T-helper 22 cell (primary cell): ENCODE measurements around the gene ZNF816.
"Not testable (repeated sequence)": the region's sequence is repeated elsewhere in the genome, so short reads cannot be mapped to it uniquely, and the experiment has no call there.

Experiments
- DNase-seq: peaks from one replicate; pipeline ENCODE4 v3.0.0-alpha.2; 2020; ENCODE audit warnings: low read depth

The ZNF816 gene

GRCh38 chr19:52959613-52960295 is 2.9 kb downstream of the ZNF816 start:
- DNase-seq: no peak

DNA sequence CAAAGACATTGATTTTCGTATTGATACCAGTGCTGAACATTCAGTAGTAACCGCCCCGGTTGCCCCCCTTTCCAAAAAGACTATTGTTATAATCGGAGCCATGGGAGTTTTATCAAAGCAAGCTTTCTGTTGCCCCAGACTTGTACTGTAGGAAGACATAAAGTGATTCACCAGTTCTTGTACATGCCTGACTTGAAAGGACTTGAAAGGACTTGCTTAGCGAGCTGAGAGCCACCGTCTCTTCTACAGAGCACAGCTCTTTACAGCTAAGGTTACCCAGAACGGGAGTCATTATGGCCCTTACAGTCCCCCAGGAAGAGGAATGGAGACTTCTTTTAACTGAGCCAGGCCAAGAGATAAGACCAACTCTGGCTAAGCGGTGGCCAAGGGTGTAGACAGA is 5.1 kb downstream of the ZNF816 start:
- DNase-seq: no peak

DNA sequence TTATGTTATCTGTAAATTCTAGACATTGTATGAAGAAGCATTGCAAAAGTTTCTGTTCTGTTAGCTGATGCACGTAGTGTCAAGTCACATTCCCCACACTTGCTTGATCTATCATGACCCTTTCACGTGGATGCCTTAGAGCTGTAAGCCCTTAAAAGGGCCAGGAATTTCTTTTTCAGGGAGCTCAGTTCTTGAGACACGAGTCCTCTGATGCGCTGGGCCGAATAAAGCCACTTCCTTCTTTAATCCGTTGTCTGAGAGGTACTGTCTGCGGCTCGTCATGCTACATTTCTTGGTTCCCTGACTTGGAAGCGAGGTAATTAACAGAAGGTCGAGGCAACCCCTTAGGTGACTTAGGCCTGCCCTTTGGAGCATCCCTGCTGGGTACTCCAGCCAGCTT is 5.8 kb downstream of the ZNF816 start:
- no peak for DNase-seq

DNA sequence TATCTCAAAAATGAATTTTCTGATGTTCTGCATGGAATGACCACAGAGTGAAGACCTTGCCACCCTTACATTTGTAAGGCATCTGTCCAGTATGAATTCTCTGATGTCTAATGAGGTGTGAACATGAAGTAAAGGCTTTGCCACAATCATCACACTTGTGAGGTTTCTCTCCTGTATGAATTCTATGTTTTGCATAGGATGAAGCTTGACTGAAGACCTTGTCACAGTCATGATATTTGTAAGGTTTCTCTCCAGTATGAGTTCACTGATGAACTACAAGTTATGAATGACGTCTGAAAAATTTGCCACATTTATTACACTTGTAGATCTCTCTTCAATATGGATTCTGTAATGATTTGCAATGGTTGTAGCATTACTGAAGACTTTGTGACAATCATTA is 13.3 kb downstream of the ZNF816 start:
- DNase-seq: no peak

- DNase-seq: no peak
Measured at GRCh38 chr19:52948025-52948770, 14.5 kb downstream of the ZNF816 start.

GRCh38 chr19:52946322-52947310 is 16.1 kb downstream of the ZNF816 start:
- no peak for DNase-seq

GRCh38 chr19:52945652-52946321 is 16.9 kb downstream of the ZNF816 start:
- no peak for DNase-seq

GRCh38 chr19:52944703-52945493 is 17.8 kb downstream of the ZNF816 start:
- not testable (repeated sequence) for DNase-seq

- no peak for DNase-seq
Measured at GRCh38 chr19:52943884-52944643, 18.6 kb downstream of the ZNF816 start.

GRCh38 chr19:52943134-52943883 is 19.4 kb downstream of the ZNF816 start:
- no peak for DNase-seq

DNA sequence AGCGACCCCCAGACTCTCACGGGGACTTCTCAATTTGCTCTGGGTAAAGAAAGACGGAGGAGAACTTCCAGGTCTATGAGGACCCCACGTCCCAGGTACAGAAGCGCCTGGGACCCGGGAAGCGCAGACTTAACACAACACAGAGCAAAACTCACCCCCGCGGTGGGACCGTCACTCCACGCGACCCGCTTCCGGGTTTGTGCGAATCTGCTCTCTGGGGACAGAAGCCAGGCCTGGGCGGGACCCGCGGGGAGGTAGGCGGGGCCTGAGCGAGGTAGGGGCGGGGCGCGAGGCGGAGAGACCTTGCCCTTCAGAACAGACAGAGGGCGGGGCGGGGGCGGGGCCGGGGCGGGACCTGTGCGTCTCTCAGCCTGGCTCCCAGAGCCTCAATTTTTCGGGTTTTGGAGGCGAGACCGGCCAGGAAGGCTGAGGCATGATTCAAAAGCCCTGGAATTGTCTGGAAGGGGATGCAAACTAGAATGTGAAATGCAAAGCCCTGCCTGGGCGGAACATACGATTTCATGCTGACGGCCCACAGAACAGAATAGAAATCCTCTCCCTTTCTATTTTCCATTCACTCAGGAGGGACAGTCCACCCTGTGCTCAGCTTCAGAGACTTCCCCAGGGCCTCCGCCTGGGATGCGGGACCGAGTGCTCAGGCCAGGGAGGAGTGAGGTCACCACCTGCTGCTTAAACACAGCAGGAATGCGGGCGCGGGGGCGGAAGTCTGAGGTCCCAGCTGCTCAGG is 20.1 kb downstream of the ZNF816 start:
- peak; percentile 88 for DNase-seq

DNA sequence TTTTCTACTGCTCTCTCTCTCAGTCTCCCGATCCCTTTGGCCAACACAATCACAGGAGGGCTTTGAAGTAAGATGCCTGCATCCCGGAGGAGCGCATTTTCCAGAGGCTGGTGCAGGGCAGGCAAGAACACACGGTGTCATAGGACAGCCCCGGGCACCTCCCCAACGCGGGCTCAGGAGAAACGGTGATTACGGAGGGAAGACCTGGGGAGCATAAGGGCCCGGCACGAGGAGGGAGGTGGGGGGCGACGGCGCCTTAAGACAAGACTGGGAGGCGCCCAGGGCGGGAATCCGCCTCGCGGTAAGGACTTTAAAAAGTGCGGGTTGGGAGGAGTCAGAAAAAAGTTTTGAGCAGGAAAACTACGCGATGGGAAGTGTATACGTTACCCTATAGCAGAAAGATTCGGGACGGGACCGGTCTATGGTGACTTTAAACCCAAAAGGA is 20.7 kb downstream of the ZNF816 start:
- no peak for DNase-seq

- DNase-seq: not testable (repeated sequence)
Measured at GRCh38 chr19:52941523-52941922, 21.2 kb downstream of the ZNF816 start.

GRCh38 chr19:52940905-52941304 is 21.8 kb downstream of the ZNF816 start:
- DNase-seq: not testable (repeated sequence)

GRCh38 chr19:52938761-52939160 is 23.9 kb downstream of the ZNF816 start:
- DNase-seq: no peak

- no peak for DNase-seq
Measured at GRCh38 chr19:52936954-52937325, 25.7 kb downstream of the ZNF816 start.

GRCh38 chr19:52936151-52936953 is 26.3 kb downstream of the ZNF816 start:
- DNase-seq: no peak

GRCh38 chr19:52935434-52935833 is 27.2 kb downstream of the ZNF816 start:
- no peak for DNase-seq
